ENCODE measurements around the gene ALG2. TPM values are rescaled to one million over a fixed set of nuclear protein-coding genes. Genes with fewer than 3 reads are reported as not detected.

Gene ALG2
- total RNA-seq, 1 experiment from 2014 or later, result 32.6 TPM

Other genes starting within 250 kb of the ALG2 start
- gene TGFBR1, start 116.8 kb downstream of the ALG2 start, total RNA-seq (2014; rRNA removed; shearing (Covaris generic)), result 16.9 and 23.4 TPM in 2 replicates
- 115 and 150 TPM in 2 replicates for gene SEC61B, start 340 bp upstream of the ALG2 start, total RNA-seq (2014; rRNA removed; shearing (Covaris generic))

Data from H7 (cell line).